ENCODE results near the gene TLE5. TPM values are rescaled to one million over a fixed set of nuclear protein-coding genes. Genes with fewer than 3 reads are reported as not detected.
"Not testable (repeated sequence)": the region's sequence is repeated elsewhere in the genome, so short reads cannot be mapped to it uniquely, and the experiment has no call there.

The TLE5 gene
- total RNA-seq, 1 experiment from 2014 or later = 316 TPM

- DNase-seq (ENCODE audit: low read depth) = no peak
Measured at GRCh38 chr19:3096267-3096901, 34.1 kb upstream of the TLE5 start.

- DNase-seq (ENCODE audit: low read depth) = no peak
Measured at GRCh38 chr19:3095441-3096191, 33.3 kb upstream of the TLE5 start.

- DNase-seq (ENCODE audit: low read depth) = peak; percentile 24
Measured at GRCh38 chr19:3094601-3095440, 32.5 kb upstream of the TLE5 start.

GRCh38 chr19:3089299-3089855, 27.1 kb upstream of the TLE5 start:
- DNase-seq (ENCODE audit: low read depth) = not testable (repeated sequence)

GRCh38 chr19:3087769-3088168, 25.5 kb upstream of the TLE5 start:
- no peak for DNase-seq (ENCODE audit: low read depth)

GRCh38 chr19:3084943-3085342, 22.6 kb upstream of the TLE5 start:
- no peak for DNase-seq (ENCODE audit: low read depth)

- no peak for DNase-seq (ENCODE audit: low read depth)
Measured at GRCh38 chr19:3083964-3084363, 21.7 kb upstream of the TLE5 start.

- DNase-seq (ENCODE audit: low read depth) = no peak
Measured at GRCh38 chr19:3082331-3082730, 20.0 kb upstream of the TLE5 start.

- no peak for DNase-seq (ENCODE audit: low read depth)
Measured at GRCh38 chr19:3080286-3080685, 18.0 kb upstream of the TLE5 start.

- no peak for DNase-seq (ENCODE audit: low read depth)
Measured at GRCh38 chr19:3079578-3079977, 17.3 kb upstream of the TLE5 start.

GRCh38 chr19:3075605-3076431, 13.5 kb upstream of the TLE5 start:
- DNase-seq (ENCODE audit: low read depth) = no peak

GRCh38 chr19:3073931-3074595, 11.8 kb upstream of the TLE5 start:
- peak; percentile 41 for DNase-seq (ENCODE audit: low read depth)

GRCh38 chr19:3073159-3073563, 10.9 kb upstream of the TLE5 start:
- peak; percentile 81 for DNase-seq (ENCODE audit: low read depth)

GRCh38 chr19:3071768-3072167, 9.5 kb upstream of the TLE5 start:
- no peak for DNase-seq (ENCODE audit: low read depth)

- no peak for DNase-seq (ENCODE audit: low read depth)
Measured at GRCh38 chr19:3068071-3068470, 5.8 kb upstream of the TLE5 start.

- DNase-seq (ENCODE audit: low read depth) = no peak
Measured at GRCh38 chr19:3067563-3067962, 5.3 kb upstream of the TLE5 start.

GRCh38 chr19:3066482-3067049, 4.3 kb upstream of the TLE5 start:
- DNase-seq (ENCODE audit: low read depth) = no peak

- no peak for DNase-seq (ENCODE audit: low read depth)
Measured at GRCh38 chr19:3065675-3066357, 3.5 kb upstream of the TLE5 start.

GRCh38 chr19:3064011-3064330, 1.7 kb upstream of the TLE5 start:
- no peak for DNase-seq (ENCODE audit: low read depth)

All from LHCN-M2 (cell line).